Activated naive CD4-positive, alpha-beta T cell (primary cell): ENCODE results near the gene IPO4.

Experiments
- DNase-seq, 4 experiments: peaks; one replicate each; lab custom pipeline; 2025; lab: John Stamatoyannopoulos, UW

Gene IPO4

GRCh38 chr14:24194186-24194872 is 5.7 kb upstream of the IPO4 start:
- DNase-seq, result no peak

- no peak for DNase-seq
Observed at GRCh38 chr14:24192933-24193332, 4.3 kb upstream of the IPO4 start.

- no peak for DNase-seq
Observed at GRCh38 chr14:24190416-24190815, 1.8 kb upstream of the IPO4 start.

DNA sequence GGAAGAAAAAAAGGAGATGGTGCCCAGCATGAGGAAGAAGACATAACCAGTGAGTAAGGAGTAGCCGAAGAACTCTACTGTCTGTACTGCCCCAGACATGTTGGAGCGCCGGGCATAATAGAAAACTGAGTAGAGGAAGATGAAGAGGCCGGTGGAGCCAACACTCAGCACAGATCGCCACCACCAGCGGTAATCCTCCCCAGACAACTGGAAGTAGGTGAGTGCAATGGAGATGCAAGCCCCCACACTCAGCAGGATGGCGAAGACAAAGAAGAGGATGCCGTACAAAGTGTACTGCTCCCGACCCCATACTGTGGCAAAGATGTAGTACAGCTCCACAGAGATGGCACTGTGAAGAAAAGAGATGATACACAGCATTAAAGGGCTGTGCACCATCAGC is 844 bp upstream of the IPO4 start:
- no peak for DNase-seq

GRCh38 chr14:24189059-24189375 is 401 bp upstream of the IPO4 start:
- no peak for DNase-seq

- no peak for DNase-seq
Observed at GRCh38 chr14:24187539-24187915, 1.1 kb downstream of the IPO4 start.

DNA sequence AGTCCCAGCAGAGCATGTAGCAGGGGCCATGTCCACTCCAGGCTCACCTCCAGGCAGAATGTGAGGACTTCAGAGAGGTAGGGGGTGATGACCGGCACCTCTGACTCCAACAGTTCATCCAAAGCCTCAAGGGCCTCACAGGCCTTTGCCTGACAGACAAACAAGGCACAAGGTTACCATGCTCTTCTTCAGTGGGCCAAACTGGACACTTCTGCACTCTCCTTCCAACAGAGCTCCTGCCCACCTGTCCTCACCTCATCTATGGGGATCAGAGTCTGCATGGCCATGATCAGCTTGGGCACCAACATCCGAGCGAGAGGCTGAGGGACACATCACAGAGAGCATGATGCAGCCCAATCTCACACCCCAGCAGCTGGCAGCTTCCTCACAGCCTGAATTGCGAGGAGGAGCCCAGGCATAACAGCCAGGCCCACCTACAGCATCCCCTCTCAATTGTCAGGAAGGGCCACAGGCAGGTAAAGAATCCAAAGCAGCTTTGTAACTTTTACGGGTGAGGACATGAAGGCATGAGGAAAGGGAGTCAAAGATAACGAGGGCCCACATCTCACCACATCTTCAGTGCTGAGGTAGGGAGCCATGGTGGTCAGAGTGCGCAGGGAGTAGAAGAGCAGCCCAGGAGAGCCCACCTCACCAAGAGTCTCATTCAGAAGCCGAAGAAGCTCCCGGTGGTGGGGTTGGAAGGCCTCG is 1.6 kb downstream of the IPO4 start:
- DNase-seq, result no peak

DNA sequence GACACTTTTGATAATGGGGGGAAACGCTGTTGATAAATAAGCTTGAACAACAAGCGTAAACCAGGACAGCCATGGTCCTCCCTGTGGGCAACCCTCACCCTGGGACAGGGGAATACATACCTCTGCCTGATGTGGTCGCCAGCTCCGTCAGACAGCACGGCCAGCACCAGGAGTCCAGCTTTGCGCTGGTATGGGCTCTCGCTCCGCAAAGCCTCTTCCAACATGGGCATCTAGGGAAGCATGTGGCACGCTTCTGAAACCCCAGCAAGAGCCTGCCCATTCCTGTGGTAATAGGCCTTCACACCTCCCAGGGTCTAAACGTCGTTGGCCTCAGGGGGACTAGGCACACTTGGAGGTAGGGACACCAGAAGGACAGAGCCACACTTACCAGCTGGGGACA is 2.9 kb downstream of the IPO4 start:
- DNase-seq, result no peak

GRCh38 chr14:24185026-24185425 is 3.6 kb downstream of the IPO4 start:
- no peak for DNase-seq

- DNase-seq, result no peak
Observed at GRCh38 chr14:24184104-24184970, 4.3 kb downstream of the IPO4 start.

DNA sequence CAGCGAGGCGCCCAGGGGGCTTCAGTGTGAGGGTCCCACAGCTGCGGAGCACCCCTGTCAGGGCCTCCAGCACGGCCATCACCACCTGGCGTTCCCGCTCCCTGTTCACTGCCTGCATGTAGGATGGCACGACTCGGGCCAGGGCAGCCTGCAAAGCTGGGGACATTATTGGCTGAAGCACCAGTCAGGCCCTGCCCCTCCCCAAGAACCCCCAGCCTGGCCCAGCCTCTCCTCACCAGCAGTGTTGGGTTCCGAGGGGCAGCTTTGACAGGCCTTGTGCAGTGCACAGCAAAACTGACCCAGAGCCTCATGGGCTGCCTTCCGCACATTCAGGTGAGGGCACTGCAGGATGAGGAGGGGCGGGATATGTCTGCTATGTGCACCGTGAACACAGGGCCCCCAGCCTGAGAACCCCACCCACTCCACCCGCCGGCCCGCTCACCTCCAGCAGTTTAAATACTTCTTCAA is 5.6 kb downstream of the IPO4 start:
- no peak for DNase-seq

DNA sequence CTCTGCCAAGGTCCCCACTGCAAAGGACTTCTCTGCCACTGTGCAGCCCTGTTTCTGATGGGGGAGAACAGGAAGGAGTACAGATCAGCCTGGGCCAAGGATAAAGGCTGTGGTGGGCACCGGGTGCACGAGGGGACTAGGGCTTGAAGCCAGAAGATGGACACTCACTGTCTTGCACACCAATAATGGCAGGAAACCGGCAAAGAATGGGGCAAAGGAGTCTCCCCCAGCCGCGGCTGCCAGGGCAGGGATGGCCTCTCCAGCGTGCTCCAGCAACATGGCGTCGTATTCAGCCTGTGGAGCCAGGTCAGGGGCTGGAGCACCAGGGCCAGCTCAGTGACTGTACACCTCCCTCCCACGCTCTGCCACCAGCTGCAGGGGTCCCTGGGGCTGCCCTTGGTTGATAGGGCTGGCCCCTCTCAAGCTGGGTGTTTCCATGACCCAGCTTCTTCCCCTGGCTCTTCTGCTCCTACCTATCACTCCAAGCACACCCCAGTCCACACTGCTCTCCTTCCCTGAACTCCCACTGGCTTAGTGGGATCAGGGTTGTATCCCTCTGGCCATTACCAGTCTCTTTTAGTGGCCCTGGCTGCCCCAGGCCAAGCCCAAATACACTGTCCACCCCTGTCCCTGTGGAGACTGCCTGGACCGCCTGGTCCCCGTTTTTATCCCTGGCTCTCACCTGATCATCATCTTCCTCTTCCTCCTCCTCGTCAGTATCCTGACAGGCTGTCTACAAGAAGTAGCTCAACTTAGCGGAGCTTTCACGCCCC is 6.3 kb downstream of the IPO4 start:
- DNase-seq, result no peak

DNA sequence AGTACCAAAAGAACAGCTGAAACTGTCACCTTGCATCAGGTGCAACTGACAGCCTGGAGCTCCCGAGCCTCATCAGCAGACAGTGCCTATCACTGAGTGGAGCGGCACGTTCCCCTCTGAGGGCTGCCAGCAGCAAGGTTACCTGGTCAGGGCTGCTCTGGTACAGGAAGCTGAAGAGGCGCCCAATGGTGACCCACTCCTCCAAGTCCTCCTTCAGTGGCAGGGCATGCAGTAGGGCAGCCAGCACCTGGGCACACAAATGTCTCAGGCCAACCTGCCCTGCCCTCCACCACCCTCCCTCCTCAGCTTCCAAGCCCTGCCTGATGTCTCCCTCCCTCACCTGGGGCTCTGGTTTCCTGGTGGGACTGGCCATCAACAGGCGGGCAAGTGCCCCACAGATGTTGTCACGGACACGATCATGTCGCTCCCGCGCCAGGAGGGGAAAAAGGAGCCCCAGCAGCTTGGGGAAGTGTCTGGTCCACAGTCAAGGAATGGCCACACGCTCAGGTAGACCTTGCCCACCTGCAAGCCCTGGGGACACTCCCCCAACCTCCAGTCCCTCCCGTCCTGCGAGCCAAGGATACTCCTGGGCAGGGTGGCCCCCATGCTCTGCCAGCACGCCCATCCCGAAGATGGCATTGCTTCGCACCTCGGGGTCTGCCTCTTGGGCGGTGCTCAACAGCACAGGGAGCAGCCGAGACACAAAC is 7.1 kb downstream of the IPO4 start:
- no peak for DNase-seq

- no peak for DNase-seq
Observed at GRCh38 chr14:24179961-24180796, 8.4 kb downstream of the IPO4 start.

DNA sequence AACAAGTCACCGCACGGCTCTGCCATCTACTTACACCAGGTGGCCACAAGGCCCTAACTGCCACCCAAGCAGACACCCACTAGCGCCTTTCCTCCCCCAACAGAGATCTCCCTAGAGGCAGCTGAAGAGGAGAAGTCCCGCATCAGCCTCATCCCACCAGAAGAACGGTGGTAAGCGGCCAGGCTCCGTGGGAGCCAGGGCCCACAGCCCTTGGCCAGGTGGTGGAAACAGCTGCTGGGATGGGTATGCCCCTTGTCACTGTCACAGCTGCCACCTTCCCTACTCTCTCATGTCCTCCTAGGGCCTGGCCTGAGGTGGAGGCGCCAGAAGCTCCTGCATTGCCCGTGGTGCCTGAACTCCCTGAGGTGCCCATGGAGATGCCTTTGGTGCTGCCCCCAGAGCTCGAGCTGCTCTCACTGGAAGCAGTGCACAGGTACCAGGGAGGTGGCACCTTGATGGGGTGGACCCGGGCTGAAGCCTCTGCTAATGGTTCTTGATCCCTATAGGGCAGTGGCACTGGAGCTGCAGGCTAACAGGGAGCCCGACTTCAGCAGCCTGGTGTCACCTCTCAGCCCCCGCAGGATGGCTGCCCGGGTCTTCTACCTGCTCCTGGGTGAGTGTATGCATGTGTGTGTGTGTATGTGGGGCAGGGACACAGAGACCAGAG is 9.2 kb downstream of the IPO4 start:
- no peak for DNase-seq

- DNase-seq, result no peak
Observed at GRCh38 chr14:24178399-24179178, 10.0 kb downstream of the IPO4 start.

GRCh38 chr14:24177891-24178290 is 10.7 kb downstream of the IPO4 start:
- DNase-seq, result no peak

DNA sequence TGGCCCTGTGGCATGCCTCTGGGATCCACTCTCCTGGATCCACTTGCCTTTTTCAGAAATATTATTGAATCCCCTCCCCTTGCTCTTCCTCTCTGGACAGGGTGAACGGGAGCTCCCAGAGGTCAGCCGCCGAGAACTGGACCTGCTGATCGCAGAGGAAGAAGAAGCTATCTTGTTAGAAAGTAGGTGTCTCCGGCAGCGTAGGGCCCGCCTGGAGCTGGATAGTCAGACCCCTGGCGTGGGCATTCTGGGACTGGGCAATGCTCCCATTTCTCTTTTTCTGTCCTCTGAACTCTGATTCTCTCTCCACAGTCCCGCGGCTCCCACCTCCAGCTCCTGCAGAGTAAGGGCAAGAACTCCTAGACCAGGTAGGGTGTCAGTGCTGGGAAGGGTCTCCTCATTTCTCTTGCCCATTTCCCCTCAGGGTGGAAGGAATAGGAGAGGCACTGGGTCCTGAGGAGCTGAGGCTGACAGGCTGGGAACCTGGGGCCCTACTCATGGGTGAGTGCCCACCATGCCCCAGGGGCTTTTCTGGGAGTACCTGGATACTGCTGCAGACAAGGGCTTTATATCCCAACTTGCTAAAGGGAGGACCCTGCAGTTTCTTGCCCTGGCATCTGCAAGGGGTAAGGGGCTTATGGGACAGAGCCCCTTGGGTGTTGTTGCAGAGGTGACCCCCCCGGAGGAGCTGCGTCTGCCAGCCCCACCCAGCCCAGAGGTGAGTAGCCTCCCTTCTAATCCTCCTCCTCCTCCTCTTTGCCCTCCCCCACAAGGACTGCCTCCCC is 11.4 kb downstream of the IPO4 start:
- DNase-seq, result no peak
